GM21367 (cell line): Measurements from ENCODE around the gene SNF8.

Source experiments
- ATAC-seq: cut with Tn5 transposase; IDR thresholded peaks from one replicate; pipeline ENCODE4 v1.9.1; 2021; ENCODE audit not compliant: unreplicated experiment

Gene SNF8

DNA sequence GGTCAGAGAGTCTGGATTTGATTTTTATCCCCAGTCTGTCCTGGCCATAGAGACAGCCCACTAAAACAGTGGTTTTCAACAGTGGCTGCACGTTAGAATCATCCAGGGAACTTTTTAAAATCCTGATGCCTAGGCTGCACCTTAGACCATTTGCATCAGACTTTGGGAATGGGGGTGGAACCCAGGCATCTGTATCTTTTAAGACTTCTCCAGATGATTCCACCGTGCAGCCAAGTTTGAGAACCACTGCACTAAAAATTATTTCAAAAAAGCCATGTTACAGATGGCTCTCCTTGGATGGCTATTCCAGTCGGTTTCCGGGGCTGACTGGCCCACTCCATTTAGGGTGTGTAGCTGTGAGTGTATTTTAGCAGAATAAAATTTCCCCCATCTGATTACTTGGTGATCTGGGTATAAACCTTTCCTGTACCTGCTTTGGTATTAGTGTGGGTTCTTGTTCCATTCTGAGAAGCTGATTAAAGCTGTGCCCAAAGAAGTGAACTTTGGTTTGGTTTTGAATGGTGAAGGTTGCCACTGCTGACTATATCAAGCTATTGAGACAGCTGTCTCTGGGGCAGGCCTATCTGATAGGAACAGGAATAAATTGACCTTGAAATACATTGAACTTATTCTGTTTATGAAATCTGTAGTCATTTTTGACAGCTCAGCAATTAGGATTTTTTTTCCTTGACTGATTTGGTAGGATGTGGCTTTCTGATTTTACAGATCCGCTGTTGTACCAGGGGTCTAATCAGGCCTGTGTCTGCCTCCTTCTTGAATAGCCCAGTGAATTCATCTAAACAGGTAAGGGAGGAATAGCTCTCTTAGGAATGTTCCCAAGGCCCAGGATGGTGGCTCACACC is 50.8 kb downstream of the SNF8 start:
- no peak for ATAC-seq

DNA sequence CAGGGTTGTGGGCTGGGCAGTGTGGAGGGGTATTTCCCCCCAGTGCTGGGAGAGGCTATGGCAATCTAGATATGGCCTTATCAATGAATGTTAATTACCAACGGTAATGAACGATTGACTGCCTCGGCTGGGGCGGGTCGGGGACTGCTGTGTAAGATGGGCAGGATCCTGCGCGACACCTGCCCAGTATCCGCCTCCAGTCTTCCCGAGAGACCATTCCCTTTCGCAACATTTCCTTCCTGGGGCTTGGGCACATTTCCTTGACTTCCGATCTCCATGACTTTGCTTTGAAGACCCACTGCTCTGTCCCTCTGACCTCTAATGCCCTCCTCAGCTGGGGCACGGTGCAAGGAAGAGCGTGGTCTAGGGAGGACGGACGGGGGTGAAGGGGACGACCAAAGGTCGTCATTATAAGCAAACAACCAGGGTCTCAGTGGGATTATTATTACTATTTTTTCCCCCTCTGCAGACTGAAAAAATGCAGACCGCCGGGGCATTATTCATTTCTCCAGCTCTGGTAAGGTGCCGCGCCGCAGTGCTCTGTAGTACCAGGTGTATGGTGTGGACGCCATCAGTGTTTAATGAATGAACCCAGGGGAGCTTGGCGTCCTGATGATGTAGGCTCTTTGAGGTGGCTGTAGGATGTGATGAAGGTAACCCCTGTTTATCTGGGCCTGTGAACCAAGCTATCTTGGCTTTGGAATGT is 51.5 kb downstream of the SNF8 start:
- peak; percentile 1 for ATAC-seq

DNA sequence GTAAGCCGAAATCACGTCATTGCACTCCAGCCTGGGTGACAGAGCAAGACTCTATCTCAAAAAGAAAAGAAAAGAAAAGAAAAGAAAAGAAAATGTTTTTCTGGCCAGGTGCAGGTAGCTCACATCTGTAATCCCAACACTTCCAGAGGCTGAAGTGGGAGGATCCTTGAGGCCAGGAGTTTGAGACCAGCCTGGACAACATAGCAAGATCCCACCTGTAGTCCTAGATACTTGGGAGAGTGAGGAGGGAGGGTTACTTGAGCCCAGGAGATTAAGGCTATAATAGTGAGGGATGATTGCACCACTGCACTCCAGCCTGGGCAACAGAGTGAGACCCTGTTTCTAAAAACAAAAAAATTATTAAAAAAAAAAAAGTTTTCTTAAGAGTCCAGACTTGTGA is 54.6 kb downstream of the SNF8 start:
- ATAC-seq: no peak

DNA sequence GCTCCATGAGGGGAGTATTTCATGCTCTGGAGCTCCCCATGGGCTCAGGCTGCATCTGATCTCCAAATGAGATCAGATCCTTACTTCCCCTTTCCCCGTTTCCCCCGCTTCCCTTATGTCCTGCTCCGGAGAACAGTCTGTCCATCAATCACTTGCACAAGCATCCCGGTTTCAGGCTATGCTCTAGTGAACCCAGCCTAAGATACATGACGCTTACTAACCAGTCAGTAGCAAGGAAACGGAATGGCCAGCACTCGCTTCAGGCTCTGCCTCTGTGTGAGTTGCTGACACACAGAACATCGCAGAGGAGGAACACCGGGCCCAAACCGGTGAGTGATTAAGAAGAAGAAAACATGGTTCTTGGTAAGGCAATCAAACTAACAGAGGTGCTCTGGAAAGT is 61.5 kb downstream of the SNF8 start:
- ATAC-seq: no peak

DNA sequence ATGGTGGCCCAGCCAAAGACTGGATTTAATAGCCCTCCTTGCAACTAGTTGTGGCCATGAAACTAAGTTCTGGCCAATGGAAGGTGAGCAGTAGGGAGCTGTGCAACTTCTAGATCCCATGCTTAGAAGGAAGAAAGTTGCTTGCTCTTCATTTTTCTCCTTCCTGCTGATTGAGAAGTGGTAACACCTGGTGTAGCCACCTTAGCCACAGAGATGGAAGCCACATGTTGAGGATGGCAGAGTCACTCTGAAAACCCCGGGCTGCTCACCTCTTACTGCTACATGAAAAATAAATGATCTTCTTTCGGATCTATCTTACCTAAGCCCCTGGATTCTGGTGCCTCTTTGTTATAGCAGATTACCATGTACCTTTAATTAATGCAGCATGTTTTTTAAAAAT is 62.4 kb downstream of the SNF8 start:
- no peak for ATAC-seq
